GM21786 (cell line): ENCODE results near the gene FOXP4.

Experiments
- ATAC-seq: cut with Tn5 transposase; IDR thresholded peaks from one replicate; pipeline ENCODE4 v1.9.1; 2021; ENCODE audit not compliant: unreplicated experiment

Gene FOXP4

DNA sequence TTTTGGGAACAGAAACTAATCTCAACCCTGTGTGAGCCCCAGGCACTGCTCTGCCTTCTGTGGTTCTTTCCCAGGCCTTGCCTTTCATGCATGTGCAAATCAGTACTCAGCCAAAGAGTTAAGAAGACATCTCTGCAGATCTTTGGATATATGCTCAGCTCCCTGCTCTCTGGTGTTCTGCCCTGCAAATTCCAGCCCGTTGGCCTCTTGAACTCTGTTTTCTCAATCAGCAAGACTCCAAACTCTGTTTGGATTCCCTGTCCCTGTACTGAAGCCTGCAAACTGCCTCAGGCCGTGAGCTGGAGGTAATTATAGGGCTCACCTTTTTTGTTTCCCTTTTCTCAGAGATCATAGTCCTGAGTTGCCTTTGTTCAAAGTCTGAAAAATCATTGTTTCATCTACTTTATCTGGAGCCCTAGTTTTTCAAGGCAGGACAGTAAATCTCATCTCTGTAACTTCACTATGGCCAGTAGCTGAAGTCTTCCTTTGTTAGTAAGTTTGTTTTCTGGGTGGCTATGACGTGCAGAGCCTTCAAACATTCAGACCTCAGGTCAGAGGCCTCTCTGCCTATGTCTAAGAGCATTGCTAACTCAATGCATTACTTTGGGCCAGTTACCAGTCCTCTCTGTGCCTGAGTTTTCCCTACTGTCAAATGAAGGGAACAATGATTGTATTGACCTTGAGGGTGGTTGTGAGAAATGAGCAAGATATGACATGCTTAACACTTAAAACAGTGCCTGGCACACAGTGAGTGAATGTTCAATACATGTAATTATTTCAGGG is 76.2 kb downstream of the FOXP4 start:
- ATAC-seq = no peak

- no peak for ATAC-seq
These were observed 77.1 kb downstream of the FOXP4 start for GRCh38 chr6:41623330-41623729.

DNA sequence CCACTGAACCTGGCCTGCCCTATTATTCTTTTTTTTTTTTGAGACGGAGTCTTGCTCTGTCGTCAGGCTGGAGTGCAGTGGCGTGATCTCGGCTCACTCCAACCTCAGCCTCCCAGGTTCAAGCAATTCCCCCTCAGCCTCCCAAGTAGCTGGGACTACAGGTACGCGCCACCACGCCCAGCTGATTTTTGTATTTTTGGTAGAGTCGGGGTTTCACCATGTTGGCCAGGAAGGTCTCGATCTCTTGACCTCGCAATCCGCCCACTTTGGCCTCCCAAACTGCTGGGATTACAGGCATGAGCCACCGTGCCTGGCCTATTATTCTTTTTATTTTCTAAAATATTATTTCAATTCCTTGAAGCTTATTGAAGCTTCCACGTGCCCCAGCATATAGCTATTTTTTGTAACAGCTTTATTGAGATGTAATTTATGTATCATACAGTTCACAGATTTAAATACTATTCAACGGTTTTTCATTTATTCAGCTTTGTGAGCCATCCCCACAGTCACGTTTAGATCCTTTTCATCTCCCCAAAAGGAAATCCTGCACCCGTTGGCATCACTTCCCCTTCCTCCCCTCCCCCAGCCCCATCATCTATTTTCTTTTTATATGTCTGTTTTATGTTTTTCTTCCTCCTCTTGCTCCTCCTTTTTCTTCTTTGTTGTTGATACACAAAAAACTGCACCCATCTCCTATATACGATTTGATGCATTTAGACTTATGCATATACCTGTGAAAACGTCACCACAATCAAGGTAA is 78.6 kb downstream of the FOXP4 start:
- no peak for ATAC-seq

DNA sequence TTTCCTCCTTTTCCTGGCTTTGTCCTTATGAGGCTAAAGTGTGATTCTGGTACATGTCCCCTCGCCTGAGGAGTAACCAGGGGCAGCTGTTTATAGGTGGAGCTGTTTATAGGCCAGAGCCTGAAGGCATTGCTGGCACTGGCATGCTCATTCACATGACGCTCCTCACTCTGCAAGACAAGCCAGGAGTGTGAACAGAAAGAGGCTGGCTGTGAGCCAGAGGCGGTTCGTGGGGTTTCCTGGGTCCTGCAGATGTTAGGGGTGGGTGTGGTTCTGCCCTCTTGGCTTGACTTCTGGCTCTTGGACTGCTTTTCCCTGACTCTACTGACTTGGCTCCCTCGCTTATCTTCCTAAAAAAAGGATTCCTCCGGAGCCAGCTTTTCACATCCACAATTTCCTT is 79.3 kb downstream of the FOXP4 start:
- no peak for ATAC-seq

DNA sequence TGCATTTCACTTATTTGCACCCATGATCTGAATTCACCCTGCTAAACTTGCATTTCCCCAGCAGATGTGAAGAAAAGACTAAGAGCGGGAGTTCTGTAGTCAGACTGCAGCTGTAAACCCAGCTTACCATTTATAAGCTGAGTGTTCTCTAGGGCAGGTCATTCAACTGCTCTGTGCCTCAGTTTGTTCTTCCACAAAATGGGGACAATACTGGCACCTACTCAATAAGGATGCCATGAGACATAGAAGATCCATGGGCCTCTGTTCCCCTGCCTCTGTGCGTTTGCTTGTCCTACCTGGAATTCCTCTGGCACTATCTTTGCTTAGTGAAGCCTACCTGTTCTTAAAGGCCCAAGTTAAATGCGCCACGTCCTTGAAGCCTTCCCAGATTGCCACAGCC is 79.8 kb downstream of the FOXP4 start:
- ATAC-seq = no peak

- no peak for ATAC-seq
These were observed 80.7 kb downstream of the FOXP4 start for GRCh38 chr6:41626917-41627316.

DNA sequence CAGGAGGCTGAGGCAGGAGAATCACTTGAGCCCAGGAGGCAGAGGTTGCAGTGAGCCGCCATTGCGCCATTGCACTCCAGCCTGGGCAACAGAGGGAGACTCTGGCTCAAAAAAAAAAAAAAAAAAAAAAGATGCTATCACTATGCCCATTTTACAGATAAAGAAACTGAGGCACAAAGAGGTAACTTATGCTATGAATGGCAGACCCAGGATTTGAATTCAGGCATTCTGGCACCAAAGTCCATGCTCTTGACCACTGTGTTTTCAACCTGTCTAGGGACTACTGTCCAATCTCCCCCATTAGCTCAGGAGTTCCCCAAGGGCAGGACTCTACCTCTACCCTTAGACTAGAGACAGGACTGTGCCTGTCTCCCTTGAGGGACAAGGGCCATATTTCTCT is 82.9 kb downstream of the FOXP4 start:
- ATAC-seq = no peak

- no peak for ATAC-seq
These were observed 83.9 kb downstream of the FOXP4 start for GRCh38 chr6:41630069-41630468.

DNA sequence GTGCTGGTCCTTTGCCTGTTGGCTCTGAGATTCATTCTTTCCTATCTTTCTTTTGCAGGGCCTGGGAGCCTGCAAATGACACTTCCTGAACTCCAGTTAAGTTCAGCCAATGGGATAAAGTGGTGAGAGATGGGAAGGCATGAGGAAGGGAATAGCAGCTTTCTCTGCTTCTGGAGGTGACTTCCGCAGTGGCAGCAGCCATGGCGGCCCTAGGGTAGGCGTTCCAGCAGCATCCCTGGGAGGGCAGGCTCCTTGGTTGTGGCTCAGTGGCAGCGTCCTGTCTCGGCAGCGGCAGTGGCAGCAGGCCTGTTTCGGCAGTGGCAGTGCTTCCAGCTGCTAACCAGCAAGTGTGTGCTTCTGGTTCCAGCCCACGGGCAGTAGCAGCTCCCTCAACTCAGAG is 84.8 kb downstream of the FOXP4 start:
- ATAC-seq = no peak

DNA sequence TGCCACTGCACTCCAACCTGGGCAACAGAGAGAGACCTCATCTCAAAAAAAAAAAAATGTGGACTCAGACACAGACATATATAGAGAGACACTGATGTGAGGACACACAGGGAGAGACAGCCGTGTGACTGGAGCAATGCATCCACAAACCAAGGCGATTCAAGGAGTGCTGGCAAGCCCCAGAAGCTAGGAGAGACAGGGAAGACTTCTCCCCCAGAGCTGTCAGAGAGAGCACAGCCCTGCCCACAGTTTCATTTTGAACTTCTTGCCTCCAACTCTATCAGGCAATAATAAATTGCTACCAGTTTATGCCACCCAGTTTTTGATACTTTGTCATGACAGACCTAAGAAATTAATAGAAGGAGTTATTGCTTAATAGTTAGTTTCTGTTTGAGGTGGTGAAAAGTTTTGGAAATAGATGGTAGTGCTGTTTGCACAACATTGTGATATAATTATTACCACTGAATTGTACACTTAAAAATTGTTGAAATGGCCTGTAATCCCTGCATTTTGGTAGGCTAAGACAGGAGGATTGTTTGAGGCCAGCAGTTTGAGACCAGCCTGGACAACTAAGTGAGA is 87.0 kb downstream of the FOXP4 start:
- ATAC-seq = no peak

- ATAC-seq = no peak
These were observed 88.5 kb downstream of the FOXP4 start for GRCh38 chr6:41634657-41635056.

- no peak for ATAC-seq
These were observed 89.2 kb downstream of the FOXP4 start for GRCh38 chr6:41635365-41635764.

DNA sequence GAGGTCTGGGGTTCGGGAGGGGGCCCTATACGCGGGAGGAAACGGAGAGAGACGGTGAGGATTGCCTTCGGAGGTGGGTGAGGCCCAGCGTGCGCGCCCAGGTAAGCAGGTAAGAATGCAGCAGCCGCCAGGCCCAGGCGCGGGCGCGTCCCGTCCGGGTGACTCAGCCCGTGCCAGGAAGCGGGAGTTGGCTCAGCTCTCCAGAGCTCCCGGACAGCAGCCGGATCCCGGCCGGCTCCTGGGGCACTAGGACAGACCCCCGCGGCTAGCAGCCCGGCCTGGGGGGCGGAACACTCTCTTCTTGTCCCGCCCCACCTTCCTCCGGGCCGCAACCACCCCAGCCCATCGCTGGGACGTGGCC is 90.6 kb downstream of the FOXP4 start:
- no peak for ATAC-seq

DNA sequence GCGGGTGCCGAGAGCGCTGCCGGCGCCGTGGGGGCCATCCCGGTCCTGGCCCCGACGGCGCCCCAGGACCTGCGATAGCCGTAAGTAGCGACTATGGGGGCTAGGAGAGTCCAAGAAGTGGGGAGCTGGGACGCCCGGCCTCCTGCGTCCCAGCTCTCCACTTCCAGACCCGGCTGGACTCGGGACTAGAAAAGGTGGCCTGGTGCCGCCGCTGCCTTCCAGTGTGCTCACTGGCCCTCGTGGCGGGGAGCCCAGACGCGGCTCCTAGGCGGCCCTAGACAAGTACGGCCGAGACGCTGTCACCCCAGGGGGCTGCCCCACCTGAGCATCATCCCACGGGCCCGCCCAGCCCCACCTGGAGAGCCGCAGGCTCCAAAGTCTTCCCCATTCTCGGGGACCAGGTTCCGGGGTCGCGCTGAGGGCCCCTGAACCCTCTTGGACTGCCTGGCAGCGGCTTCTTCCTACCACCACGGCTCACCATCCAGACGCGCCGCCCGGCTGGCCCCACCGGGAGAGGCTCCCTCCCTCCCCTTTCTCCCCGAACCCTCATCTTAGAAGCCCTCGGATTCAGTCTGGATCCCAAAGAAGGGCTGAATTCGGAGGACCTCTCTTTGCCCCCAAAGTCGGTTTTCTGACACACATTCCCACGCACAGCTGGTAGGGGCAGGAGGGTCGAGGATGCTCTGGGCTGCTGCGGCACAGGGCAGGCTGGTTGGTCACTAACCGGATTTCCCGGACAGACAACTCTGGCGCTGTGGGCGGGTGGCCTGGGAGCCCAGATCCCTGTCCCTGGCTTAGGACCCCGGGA is 91.2 kb downstream of the FOXP4 start:
- no peak for ATAC-seq

DNA sequence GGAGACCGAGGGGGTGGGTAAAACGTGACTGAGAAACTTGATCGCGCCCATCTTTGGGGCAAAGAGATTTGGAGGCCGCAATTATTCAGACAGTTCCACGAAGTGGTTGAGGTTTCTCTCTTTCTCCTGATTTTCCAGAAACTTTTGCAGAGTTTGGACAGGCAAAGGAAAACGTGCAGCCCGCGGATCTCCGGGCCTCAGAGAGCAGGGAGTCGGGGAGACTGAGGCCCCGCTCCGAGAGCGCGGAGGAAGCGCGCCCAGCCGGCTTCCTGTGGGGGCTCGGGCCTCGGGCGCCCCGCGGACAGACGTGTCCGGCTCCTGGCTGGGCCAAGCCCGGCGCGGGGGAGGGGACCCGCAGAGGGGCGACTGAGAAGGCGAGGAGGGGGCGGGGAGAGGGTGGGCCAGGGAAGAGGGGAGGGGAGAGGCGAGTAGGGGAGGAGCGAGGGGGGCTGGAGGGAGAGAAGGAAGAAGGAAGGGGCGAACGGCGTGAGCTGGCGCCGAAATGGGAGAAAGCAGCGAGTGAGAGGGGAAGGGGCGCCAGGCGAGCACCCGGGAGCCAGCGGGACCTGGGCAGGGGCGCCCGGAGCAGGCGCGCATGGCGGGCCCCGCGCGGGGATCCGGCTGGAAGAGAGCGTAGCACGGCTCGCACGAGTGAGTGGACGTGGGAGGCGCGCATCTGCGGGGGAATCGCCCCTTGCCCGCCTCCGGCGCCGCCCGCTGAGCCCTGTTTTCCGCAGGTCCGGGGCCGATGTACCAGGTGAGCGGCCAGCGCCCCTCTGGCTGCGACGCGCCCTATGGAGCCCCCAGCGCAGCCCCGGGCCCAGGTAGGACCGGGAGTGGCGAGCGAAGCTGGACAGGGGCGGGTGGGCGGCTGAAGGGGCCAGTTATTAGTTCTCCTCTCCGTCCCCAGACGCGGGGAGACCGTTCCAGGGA is 92.1 kb downstream of the FOXP4 start, which contains the start of gene MDFI:
Gene MDFI, plus strand, starts transcription at position 467 of the 933 bp plus-strand sequence. Its CDS starts 282 bp downstream, at position 749.
- ATAC-seq = no peak

DNA sequence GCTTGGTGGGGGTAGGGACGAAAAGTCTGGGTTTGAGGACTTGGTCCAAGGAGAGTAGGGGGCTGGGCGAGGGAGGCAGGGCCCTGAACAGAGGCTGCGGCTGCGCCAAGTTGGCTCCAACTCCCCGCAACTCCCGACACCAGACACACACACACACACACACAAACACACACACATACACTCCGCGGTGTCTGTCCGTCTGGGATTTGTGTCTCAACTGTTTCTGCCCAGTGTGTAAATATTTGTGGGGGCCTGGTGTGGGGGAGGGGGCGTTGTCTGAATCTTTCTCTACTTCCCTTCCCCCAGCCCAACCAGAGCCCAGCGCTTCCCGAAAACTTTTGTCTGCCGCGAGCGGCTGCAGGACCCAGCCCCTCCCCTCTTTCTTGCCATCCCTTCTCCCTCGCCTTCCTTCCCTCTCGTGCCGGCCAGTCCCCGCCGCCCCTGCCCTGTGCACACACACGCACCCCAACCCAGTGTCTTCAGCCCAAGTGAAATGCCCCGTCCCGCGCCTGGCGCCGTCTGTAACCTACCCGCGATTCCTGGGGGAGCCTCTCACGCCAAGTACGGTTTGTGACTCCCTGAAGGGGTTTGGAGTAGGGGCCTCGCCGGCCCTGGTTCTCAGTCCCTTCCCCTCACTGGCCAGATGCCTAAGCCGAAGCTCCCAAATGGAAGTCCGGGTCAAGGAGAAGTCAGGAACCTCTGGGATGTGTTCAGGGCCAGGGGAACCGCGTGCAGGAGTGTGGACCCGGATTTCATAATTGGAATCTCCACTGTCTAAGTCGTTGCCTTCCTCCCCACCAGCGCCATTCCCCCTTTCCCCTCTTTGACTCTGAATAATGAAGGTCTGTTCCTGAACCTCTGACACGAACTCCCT is 93.0 kb downstream of the FOXP4 start:
- no peak for ATAC-seq

GRCh38 chr6:41639809-41640371 is 93.7 kb downstream of the FOXP4 start:
- no peak for ATAC-seq

DNA sequence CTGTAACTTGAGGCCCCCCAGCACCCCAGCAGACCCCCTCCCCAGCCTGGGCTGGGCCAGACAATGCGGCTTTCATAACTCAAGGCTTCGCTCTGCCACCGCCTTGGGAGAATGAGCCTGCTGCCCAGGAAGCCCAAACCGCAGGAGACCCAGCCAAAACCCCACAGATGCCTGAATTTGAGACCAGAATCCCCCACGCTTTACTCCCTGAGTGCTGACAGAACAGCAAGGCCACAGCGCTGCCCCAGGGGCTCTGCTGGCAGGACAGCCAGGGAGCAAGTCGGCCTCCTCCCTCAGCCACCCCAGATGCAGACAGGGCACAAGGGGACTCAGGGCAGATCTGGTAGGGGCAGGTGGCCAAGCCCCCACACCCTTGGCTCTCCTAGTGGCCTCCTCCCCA is 94.2 kb downstream of the FOXP4 start:
- ATAC-seq = no peak

DNA sequence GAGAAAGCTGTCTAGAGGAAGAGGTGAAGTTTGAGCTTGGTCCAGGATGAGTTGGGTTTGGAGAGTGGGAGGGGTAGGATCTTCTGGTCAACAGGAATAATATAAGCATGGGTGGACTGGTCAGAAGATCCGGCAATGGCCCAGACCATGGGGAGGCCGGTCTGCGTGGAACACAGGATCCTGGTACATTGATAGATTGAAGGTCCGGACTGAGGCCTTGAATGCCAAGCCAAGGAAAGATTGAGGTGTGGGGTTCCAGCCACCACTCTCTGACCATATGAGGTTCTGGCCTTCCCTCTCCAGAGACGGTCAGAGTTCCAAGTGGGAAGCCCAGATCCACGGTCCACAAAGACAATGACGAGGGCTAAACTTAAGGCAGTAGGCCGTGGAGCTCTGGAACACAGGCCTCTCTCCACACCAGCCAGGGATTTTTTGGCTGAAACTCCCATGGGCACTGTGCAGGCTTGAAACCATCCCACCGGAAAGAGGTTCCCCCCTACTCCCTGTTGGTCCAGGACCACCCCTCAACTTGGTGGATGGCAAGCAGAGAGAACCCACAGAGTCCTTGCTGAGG is 95.3 kb downstream of the FOXP4 start:
- no peak for ATAC-seq
